Muscle layer of duodenum (tissue), 2 donors: ENCODE data around the gene ETNPPL.
"Not testable (repeated sequence)": the region's sequence is repeated elsewhere in the genome, so short reads cannot be mapped to it uniquely, and the experiment has no call there.

Experiments
- H3K27ac ChIP-seq: one replicate; pipeline ENCODE4 v1.7.0; 2013; ENCODE audit warnings: mild to moderate bottlenecking, low read length
- H3K27me3 ChIP-seq: one replicate; pipeline ENCODE4 v1.7.0; 2013; ENCODE audit warnings: low read depth, mild to moderate bottlenecking, control low read depth, low read length
- H3K36me3 ChIP-seq, 2 donors: one replicate each; pipeline ENCODE4 v1.7.0; 2013; ENCODE audit warnings: low read length in 2 of 2, control low read depth in 1 of 2, mild to moderate bottlenecking in 1 of 2; ENCODE audit not compliant: insufficient read depth in 2 of 2, control insufficient read depth in 1 of 2
- H3K4me1 ChIP-seq, 2 donors: one replicate each; pipeline ENCODE4 v1.7.0; 2013; ENCODE audit warnings: low read length in 2 of 2, mild to moderate bottlenecking in 2 of 2, control low read depth in 1 of 2, moderate library complexity in 1 of 2; ENCODE audit not compliant: insufficient read depth in 2 of 2, control insufficient read depth in 1 of 2
- H3K4me3 ChIP-seq, 2 donors: one replicate each; pipeline ENCODE4 v1.7.0; 2013; ENCODE audit warnings: low read length in 2 of 2, low read depth in 1 of 2, mild to moderate bottlenecking in 1 of 2
- H3K9me3 ChIP-seq, 2 donors: one replicate each; pipeline ENCODE4 v1.7.0; 2013; ENCODE audit warnings: low read length in 2 of 2, control low read depth in 1 of 2, mild to moderate bottlenecking in 1 of 2; ENCODE audit not compliant: control insufficient read depth in 1 of 2
- donor health status: healthy.

Gene ETNPPL

GRCh38 chr4:108717386-108717785 is 45.5 kb downstream of the ETNPPL start:
- Histone ChIP-seq H3K36me3 (no peaks in the 10 kb centered on the region), H3K27ac (no peak overlapping the region), H3K27me3 (no peaks in the 10 kb centered on the region), H3K4me3 (no peak overlapping the region), H3K4me1 (no peaks in the 10 kb centered on the region), H3K9me3 (no peaks in the 10 kb centered on the region)

- H3K4me3 ChIP-seq, result no peak overlapping the region
Measured at GRCh38 chr4:108716340-108716739, 46.5 kb downstream of the ETNPPL start.

GRCh38 chr4:108714880-108715279 is 48.0 kb downstream of the ETNPPL start:
- H3K27ac ChIP-seq, result no peak overlapping the region
- H3K36me3 ChIP-seq, result no peaks in the 10 kb centered on the region
- no peaks in the 10 kb centered on the region for H3K9me3 ChIP-seq
- H3K4me1 ChIP-seq, result no peaks in the 10 kb centered on the region
- no peak overlapping the region for H3K4me3 ChIP-seq
- no peaks in the 10 kb centered on the region for H3K27me3 ChIP-seq

More at GRCh38 chr4:108716340-108716739, 46.5 kb downstream of the ETNPPL start:
- Histone ChIP-seq H3K27ac (no peak overlapping the region), H3K4me1 (no peaks in the 10 kb centered on the region), H3K9me3 (no peaks in the 10 kb centered on the region), H3K36me3 (no peaks in the 10 kb centered on the region), H3K27me3 (no peaks in the 10 kb centered on the region)

GRCh38 chr4:108710578-108710977 is 52.3 kb downstream of the ETNPPL start:
- H3K27ac ChIP-seq, H3K27me3 ChIP-seq, H3K9me3 ChIP-seq, H3K36me3 ChIP-seq, H3K4me1 ChIP-seq, H3K4me3 ChIP-seq: not testable (repeated sequence)

- no peaks in the 10 kb centered on the region for H3K27me3 ChIP-seq
- no peak overlapping the region for H3K27ac ChIP-seq
- no peaks in the 10 kb centered on the region for H3K4me1 ChIP-seq
- no peak overlapping the region for H3K4me3 ChIP-seq
- no peaks in the 10 kb centered on the region for H3K36me3 ChIP-seq
- H3K9me3 ChIP-seq, result no peaks in the 10 kb centered on the region
Measured at GRCh38 chr4:108709722-108710121, 53.1 kb downstream of the ETNPPL start.

GRCh38 chr4:108709234-108709633 is 53.6 kb downstream of the ETNPPL start:
- no peak overlapping the region for H3K27ac ChIP-seq
- no peaks in the 10 kb centered on the region for H3K36me3 ChIP-seq
- H3K4me1 ChIP-seq, result no peaks in the 10 kb centered on the region
- H3K27me3 ChIP-seq, result no peaks in the 10 kb centered on the region
- H3K9me3 ChIP-seq, result no peaks in the 10 kb centered on the region
- H3K4me3 ChIP-seq, result no peak overlapping the region

GRCh38 chr4:108706289-108706688 is 56.6 kb downstream of the ETNPPL start:
- no peak overlapping the region for H3K27ac ChIP-seq
- H3K4me1 ChIP-seq, result no peaks in the 10 kb centered on the region
- H3K4me3 ChIP-seq, result no peak overlapping the region
- no peaks in the 10 kb centered on the region for H3K27me3 ChIP-seq
- H3K36me3 ChIP-seq, result no peaks in the 10 kb centered on the region
- H3K9me3 ChIP-seq, result no peaks in the 10 kb centered on the region

- no peaks in the 10 kb centered on the region for H3K9me3 ChIP-seq
- H3K4me3 ChIP-seq, result no peak overlapping the region
- H3K27ac ChIP-seq, result no peak overlapping the region
- H3K27me3 ChIP-seq, result no peaks in the 10 kb centered on the region
- no peaks in the 10 kb centered on the region for H3K36me3 ChIP-seq
- H3K4me1 ChIP-seq, result no peaks in the 10 kb centered on the region
Measured at GRCh38 chr4:108703966-108704365, 58.9 kb downstream of the ETNPPL start.

GRCh38 chr4:108703370-108703769 is 59.5 kb downstream of the ETNPPL start:
- no peak overlapping the region for H3K27ac ChIP-seq
- H3K9me3 ChIP-seq, result no peaks in the 10 kb centered on the region
- no peaks in the 10 kb centered on the region for H3K27me3 ChIP-seq
- no peaks in the 10 kb centered on the region for H3K4me1 ChIP-seq
- H3K4me3 ChIP-seq, result no peak overlapping the region
- no peaks in the 10 kb centered on the region for H3K36me3 ChIP-seq

- H3K4me3 ChIP-seq, result no peak overlapping the region
- H3K4me1 ChIP-seq, result no peaks in the 10 kb centered on the region
- no peaks in the 10 kb centered on the region for H3K27me3 ChIP-seq
- no peaks in the 10 kb centered on the region for H3K36me3 ChIP-seq
- H3K9me3 ChIP-seq, result no peaks in the 10 kb centered on the region
- H3K27ac ChIP-seq, result no peak overlapping the region
Measured at GRCh38 chr4:108702960-108703359, 59.9 kb downstream of the ETNPPL start.

GRCh38 chr4:108700081-108700757 is 62.6 kb downstream of the ETNPPL start:
- H3K36me3 ChIP-seq, result no peaks in the 10 kb centered on the region
- H3K27me3 ChIP-seq, result no peaks in the 10 kb centered on the region
- H3K4me3 ChIP-seq, result no peak overlapping the region
- no peaks in the 10 kb centered on the region for H3K4me1 ChIP-seq
- H3K9me3 ChIP-seq, result no peaks in the 10 kb centered on the region
- no peak overlapping the region for H3K27ac ChIP-seq

GRCh38 chr4:108696160-108696559 is 66.7 kb downstream of the ETNPPL start:
- H3K36me3 ChIP-seq, result no peaks in the 10 kb centered on the region
- H3K27me3 ChIP-seq, result no peaks in the 10 kb centered on the region
- no peak overlapping the region for H3K4me3 ChIP-seq
- H3K4me1 ChIP-seq, result no peaks in the 10 kb centered on the region
- no peaks in the 10 kb centered on the region for H3K9me3 ChIP-seq
- no peak overlapping the region for H3K27ac ChIP-seq
